HL-60 (cell line): ENCODE data around the gene LSS.

Experiments used
- DNase-seq, 2 experiments: peaks; one replicate each; pipeline ENCODE4 v3.0.0-alpha.2; 2010 to 2020; ENCODE audit warnings: low read depth in 1 of 2, low spot score in 1 of 2
- H3K27ac ChIP-seq: fragments of 250-450 bp; sonication (Bioruptor Pico); replicated peaks from 2 replicates; pipeline ENCODE4 v1.5.1; 2020; ENCODE audit warnings: mild to moderate bottlenecking, moderate library complexity
- H3K27me3 ChIP-seq: fragments of 250-450 bp; sonication (Bioruptor Pico); 2 replicates; pipeline ENCODE4 v1.5.1; 2021; ENCODE audit warnings: mild to moderate bottlenecking, moderate library complexity; ENCODE audit not compliant: insufficient read depth, poor library complexity, severe bottlenecking
- H3K4me3 ChIP-seq: replicated peaks from 2 replicates; pipeline ENCODE4 v1.5.1; 2011; ENCODE audit warnings: mild to moderate bottlenecking, control low read depth, low read length; ENCODE audit not compliant: insufficient read depth
- GABPA ChIP-seq: IDR thresholded peaks from 2 replicates; pipeline ENCODE4 v1.6.1; 2012; ENCODE audit warnings: low read depth
- POLR2AphosphoS5 ChIP-seq: IDR thresholded peaks from 2 replicates; pipeline ENCODE4 v1.6.1; 2012; ENCODE audit warnings: low read depth
- SPI1 ChIP-seq: IDR thresholded peaks from 2 replicates; pipeline ENCODE4 v1.6.1; 2012; ENCODE audit warnings: low read depth, mild to moderate bottlenecking, borderline replicate concordance
- TF ChIP-seq, protein P1 (sequence below): IDR thresholded peaks from 2 replicates; pipeline ENCODE4 v1.6.1; 2012; ENCODE audit warnings: low read depth; ENCODE audit not compliant: insufficient replicate concordance
- TF ChIP-seq, protein P2 (sequence below): IDR thresholded peaks from one replicate; pipeline ENCODE4 v1.5.1; 2011; ENCODE audit warnings: low read length, control low read depth, inconsistent platforms; ENCODE audit not compliant: insufficient read depth

The LSS gene

GRCh38 chr21:46269466-46269865, 40.9 kb upstream of the LSS start:
- H3K4me3 ChIP-seq, result no peak overlapping the region
- no peak overlapping the region for H3K27ac ChIP-seq
- DNase-seq, result no peak
- no peaks in the 10 kb centered on the region for H3K27me3 ChIP-seq
- TF ChIP-seq SPI1 (no peak), POLR2AphosphoS5 (no peak), GABPA (no peak)
- TF ChIP-seq, protein P1, sequence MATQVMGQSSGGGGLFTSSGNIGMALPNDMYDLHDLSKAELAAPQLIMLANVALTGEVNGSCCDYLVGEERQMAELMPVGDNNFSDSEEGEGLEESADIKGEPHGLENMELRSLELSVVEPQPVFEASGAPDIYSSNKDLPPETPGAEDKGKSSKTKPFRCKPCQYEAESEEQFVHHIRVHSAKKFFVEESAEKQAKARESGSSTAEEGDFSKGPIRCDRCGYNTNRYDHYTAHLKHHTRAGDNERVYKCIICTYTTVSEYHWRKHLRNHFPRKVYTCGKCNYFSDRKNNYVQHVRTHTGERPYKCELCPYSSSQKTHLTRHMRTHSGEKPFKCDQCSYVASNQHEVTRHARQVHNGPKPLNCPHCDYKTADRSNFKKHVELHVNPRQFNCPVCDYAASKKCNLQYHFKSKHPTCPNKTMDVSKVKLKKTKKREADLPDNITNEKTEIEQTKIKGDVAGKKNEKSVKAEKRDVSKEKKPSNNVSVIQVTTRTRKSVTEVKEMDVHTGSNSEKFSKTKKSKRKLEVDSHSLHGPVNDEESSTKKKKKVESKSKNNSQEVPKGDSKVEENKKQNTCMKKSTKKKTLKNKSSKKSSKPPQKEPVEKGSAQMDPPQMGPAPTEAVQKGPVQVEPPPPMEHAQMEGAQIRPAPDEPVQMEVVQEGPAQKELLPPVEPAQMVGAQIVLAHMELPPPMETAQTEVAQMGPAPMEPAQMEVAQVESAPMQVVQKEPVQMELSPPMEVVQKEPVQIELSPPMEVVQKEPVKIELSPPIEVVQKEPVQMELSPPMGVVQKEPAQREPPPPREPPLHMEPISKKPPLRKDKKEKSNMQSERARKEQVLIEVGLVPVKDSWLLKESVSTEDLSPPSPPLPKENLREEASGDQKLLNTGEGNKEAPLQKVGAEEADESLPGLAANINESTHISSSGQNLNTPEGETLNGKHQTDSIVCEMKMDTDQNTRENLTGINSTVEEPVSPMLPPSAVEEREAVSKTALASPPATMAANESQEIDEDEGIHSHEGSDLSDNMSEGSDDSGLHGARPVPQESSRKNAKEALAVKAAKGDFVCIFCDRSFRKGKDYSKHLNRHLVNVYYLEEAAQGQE, result no peak
- TF ChIP-seq, protein P2, sequence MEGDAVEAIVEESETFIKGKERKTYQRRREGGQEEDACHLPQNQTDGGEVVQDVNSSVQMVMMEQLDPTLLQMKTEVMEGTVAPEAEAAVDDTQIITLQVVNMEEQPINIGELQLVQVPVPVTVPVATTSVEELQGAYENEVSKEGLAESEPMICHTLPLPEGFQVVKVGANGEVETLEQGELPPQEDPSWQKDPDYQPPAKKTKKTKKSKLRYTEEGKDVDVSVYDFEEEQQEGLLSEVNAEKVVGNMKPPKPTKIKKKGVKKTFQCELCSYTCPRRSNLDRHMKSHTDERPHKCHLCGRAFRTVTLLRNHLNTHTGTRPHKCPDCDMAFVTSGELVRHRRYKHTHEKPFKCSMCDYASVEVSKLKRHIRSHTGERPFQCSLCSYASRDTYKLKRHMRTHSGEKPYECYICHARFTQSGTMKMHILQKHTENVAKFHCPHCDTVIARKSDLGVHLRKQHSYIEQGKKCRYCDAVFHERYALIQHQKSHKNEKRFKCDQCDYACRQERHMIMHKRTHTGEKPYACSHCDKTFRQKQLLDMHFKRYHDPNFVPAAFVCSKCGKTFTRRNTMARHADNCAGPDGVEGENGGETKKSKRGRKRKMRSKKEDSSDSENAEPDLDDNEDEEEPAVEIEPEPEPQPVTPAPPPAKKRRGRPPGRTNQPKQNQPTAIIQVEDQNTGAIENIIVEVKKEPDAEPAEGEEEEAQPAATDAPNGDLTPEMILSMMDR, result no peak

- H3K27ac ChIP-seq, result no peak overlapping the region
- H3K27me3 ChIP-seq, result no peaks in the 10 kb centered on the region
- DNase-seq, result no peak
- H3K4me3 ChIP-seq, result no peak overlapping the region
- TF ChIP-seq POLR2AphosphoS5 (no peak), GABPA (no peak), SPI1 (no peak)
- TF ChIP-seq, protein P1, result no peak
- TF ChIP-seq, protein P2, result no peak
Observed at GRCh38 chr21:46268371-46268770, 39.8 kb upstream of the LSS start.

- DNase-seq, result no peak
- H3K27me3 ChIP-seq, result no peaks in the 10 kb centered on the region
- H3K27ac ChIP-seq, result no peak overlapping the region
- H3K4me3 ChIP-seq, result no peak overlapping the region
- TF ChIP-seq POLR2AphosphoS5 (no peak), SPI1 (no peak), GABPA (no peak)
- TF ChIP-seq, protein P2, result no peak
- TF ChIP-seq, protein P1, result no peak
Observed at GRCh38 chr21:46266946-46267345, 38.4 kb upstream of the LSS start.
